Body of pancreas (tissue), 4 donors: ENCODE results near the gene ATP6V0A1. TPM values are rescaled to one million over a fixed set of nuclear protein-coding genes. Genes with fewer than 3 reads are reported as not detected.

Experiments used
- ATAC-seq: fragments of 150-250 bp; one replicate; pipeline ENCODE4 v1.9.1; 2016
- DNase-seq, 4 donors: peaks; one replicate each; pipeline ENCODE4 v3.0.0-alpha.2; 2019
- H3K27ac ChIP-seq, 4 donors: fragments of 200-600 bp; sonication (generic); 1 replicate in 3 of 4; 2 replicates in 1 of 4; pipeline versions ENCODE4 v1.5.1 to v1.6.1; 2016 to 2019; ENCODE audit warnings: mild to moderate bottlenecking in 1 of 4, mixed read lengths in 1 of 4, moderate library complexity in 1 of 4
- H3K27me3 ChIP-seq, 2 donors: fragments of 200-600 bp; sonication (generic); one replicate each; pipeline ENCODE4 v1.6.0; 2016; ENCODE audit warnings: mild to moderate bottlenecking in 1 of 2
- H3K36me3 ChIP-seq, 2 donors: fragments of 200-600 bp; sonication (generic); replicated peaks in 1 of 2; 2 replicates each; pipeline ENCODE4 v1.5.1; 2016; ENCODE audit warnings: low read depth in 2 of 2; ENCODE audit not compliant: insufficient read depth in 1 of 2
- H3K4me1 ChIP-seq: fragments of 200-600 bp; sonication (generic); one replicate; pipeline ENCODE4 v1.6.0; 2016
- H3K4me3 ChIP-seq, 2 donors: fragments of 200-600 bp; sonication (generic); 1 replicate in 1 of 2; 2 replicates in 1 of 2; pipeline ENCODE4 v1.5.1; 2016 to 2019
- H3K9me3 ChIP-seq, 3 donors: fragments of 200-600 bp; sonication (generic); 1 replicate in 2 of 3; 2 replicates in 1 of 3; pipeline ENCODE4 v1.5.1; 2016
- POLR2A ChIP-seq, 3 donors: fragments of 450-650 bp; IDR thresholded peaks; one replicate each; pipeline ENCODE4 v1.6.1; 2016; ENCODE audit warnings: antibody characterized with exemption in 3 of 3, mild to moderate bottlenecking in 2 of 3
- WGBS, 2 donors: methylation state at CpG; one replicate each; pipeline ENCODE4 v1.1.5; 2017; 5-methylcytosine and 5-hydroxymethylcytosine counted together
- intact Hi-C: fragments of 100-400 bp; cut with DNase I; formaldehyde crosslinking; loops from one replicate; pipeline ENCODE4 v1.15.1; 2023
- total RNA-seq, 2 donors: library from RNA; depleted of rRNA; stranded (reverse); fragments of >200 nt; gene quantifications; one replicate each; pipeline ENCODE4 v1.1.0, GENCODE V29; 2016
- TF ChIP-seq, protein P1 (sequence below), 7 experiments: fragments of 450-650 bp in 4 of 7; fragments of 200-600 bp in 3 of 7; sonication (generic) in 3 of 7; IDR thresholded peaks; one replicate each; pipeline ENCODE4 v1.5.1; 2016 to 2019; ENCODE audit warnings: antibody characterized with exemption in 7 of 7

Gene ATP6V0A1
- total RNA-seq, 2 donors from 2014 or later: 35.5 to 71.5 TPM

DNA sequence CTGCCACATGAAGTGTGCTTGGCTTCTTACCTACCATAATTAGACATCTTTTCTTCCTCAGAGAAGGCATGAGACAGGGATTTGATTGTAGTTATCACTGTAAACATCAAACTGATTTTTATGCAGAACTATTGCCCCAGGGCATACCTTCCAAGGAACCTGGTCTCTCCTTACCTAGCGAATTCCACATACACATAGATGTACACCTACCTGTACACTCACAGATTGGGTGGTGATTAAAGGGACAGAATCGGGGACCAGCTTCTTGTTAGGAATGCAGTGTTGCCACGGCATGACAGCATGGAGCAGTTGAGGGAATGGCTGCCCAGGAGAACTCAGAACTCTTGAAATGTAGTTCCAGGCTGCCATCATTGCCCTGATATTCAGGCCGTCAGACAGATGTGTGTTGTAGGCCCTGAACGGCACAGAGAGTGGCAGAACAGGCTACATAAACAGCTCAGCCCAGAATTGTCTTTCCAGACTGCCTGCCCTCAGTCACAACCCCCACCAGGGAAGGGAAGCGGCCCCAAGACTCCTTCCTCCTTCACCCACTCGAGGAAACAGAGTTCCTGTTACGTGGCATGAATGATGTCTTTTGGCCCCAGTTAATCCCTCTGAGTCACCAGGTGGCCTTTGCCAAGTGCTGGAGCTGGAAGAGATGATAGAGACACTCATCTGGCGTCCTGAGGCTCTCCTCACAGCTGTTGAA, 59.5 kb downstream of the ATP6V0A1 start:
- ATAC-seq (peak; percentile 49), DNase-seq (peak; percentile 53 to 78 (median 66))
- H3K27me3 ChIP-seq: no peaks in the 10 kb centered on the region
- peak in 1 of 3 donors; percentile 5 for TF ChIP-seq POLR2A (IDR thresholded peaks at IDR 0.05)
- TF ChIP-seq, protein P1, sequence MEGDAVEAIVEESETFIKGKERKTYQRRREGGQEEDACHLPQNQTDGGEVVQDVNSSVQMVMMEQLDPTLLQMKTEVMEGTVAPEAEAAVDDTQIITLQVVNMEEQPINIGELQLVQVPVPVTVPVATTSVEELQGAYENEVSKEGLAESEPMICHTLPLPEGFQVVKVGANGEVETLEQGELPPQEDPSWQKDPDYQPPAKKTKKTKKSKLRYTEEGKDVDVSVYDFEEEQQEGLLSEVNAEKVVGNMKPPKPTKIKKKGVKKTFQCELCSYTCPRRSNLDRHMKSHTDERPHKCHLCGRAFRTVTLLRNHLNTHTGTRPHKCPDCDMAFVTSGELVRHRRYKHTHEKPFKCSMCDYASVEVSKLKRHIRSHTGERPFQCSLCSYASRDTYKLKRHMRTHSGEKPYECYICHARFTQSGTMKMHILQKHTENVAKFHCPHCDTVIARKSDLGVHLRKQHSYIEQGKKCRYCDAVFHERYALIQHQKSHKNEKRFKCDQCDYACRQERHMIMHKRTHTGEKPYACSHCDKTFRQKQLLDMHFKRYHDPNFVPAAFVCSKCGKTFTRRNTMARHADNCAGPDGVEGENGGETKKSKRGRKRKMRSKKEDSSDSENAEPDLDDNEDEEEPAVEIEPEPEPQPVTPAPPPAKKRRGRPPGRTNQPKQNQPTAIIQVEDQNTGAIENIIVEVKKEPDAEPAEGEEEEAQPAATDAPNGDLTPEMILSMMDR (IDR thresholded peaks at IDR 0.05): no peak
- H3K27ac ChIP-seq: peak overlapping the region; percentile 41 to 80 (median 70)
- H3K4me3 ChIP-seq: no peak overlapping the region
- no peaks in the 10 kb centered on the region for H3K9me3 ChIP-seq
- 48 to 49% methylated on average over 6 to 9 of the region's 9 CpGs for WGBS, 2 donors
- intact Hi-C loops: loop anchor here (10.0 kb wide), 1 partner anchor 203 kb away; no protein-coding TSS in a partner anchor
- H3K4me1 ChIP-seq: peaks cover 40% of the 10 kb centered on the region
- no peaks in the 10 kb centered on the region for H3K36me3 ChIP-seq

DNA sequence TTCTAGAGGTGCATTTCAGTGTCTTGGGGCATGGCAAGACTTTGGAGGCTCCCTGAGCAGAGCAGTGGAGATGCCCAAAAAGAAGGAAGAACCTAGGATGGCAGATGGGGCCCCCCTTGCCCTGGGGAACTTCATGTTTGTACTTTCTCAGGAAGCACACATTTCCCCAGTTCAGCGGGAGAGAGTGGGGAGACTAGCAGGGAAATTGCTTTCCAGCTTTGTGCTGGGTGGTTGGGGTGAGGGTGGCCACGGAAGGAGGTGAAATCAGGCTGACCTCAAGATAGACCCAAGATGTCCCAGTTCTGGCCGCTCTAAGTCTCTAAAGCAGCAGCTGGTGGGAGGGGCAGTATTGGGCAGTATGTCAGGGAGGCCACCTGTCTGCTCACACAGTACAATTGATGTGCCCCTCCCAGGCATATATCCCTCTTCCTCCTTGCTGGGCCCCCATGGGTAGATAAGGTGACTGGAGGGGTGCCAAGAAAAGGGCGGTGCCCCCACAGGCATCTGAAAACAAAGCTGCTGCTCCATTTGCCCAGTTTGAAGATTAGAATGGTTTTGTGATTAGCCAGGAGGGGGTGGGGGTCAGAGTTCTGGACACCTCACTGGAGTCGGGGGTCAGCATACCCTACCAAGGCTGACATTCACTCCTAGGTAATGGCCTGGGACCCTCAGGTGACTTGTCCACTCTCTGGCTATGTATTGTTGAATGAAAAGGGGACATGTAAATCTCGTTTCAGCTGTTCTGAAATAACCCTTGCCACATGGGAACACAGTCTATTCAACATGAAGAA, 60.3 kb downstream of the ATP6V0A1 start:
- Histone ChIP-seq H3K36me3 (no peaks in the 10 kb centered on the region), H3K27me3 (no peaks in the 10 kb centered on the region), H3K27ac (peak overlapping the region; percentile 44 to 80 (median 70)), H3K4me3 (no peak overlapping the region), H3K4me1 (peaks cover 40% of the 10 kb centered on the region), H3K9me3 (no peaks in the 10 kb centered on the region)
- intact Hi-C loops: loop anchor here (10.0 kb wide), 1 partner anchor 204 kb away; no protein-coding TSS in a partner anchor
- DNase-seq (peak; percentile 15 to 35 (median 24)), ATAC-seq (no peak)
- WGBS, 2 donors: 42 to 73% methylated on average over 4 to 6 of the region's 6 CpGs
- TF ChIP-seq, protein P1 (IDR thresholded peaks at IDR 0.05): no peak
- no peak for TF ChIP-seq POLR2A (IDR thresholded peaks at IDR 0.05)

DNA sequence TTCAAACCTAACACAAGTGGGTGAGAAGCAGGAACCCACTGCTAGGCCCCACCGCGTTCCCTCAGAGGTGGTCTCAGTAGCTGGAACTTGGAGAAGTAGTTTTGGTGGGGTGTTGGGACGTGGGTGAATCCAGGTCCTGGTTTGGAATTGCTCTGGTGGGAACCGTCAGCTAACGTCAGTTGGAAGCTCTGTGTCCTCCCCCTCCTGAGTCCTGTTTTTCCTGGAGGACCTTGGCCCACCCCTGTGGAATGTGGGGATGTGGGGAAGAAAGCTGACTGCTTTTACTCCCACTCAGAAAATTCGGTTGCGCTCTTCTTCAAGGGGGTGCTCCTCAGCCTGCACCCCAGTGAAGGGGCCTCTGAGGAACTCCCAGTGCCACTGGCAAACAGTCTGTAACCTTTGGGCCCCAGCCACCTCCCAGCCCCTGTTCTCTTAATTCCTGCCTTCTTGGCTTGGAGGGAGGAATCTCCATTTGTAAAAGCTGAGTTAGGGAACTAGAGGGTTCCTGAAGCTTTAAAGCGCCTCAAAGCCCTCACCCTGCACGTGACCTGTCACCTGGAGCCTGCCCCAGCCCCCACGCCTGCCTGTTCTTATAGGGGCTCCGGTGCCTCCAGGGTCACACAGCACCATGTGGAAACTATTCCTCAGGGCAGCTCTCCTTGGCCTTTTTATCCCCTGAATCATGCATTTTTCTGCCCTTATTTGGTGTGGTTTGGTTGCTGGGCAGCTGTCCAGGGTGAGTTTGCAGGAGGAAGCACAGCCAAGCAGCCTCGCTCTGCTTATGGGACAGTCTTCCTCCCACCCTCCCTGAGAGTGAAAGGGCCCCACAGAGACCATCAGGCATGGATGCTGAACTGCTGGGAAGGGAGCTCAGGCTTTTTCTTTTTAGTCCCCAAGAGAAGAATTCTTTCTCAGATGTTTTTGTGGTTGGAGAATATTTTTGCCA, 61.1 kb downstream of the ATP6V0A1 start:
- 54 to 60% methylated on average over 12 of the region's 12 CpGs for WGBS, 2 donors
- H3K4me1 ChIP-seq: peaks cover 40% of the 10 kb centered on the region

DNA sequence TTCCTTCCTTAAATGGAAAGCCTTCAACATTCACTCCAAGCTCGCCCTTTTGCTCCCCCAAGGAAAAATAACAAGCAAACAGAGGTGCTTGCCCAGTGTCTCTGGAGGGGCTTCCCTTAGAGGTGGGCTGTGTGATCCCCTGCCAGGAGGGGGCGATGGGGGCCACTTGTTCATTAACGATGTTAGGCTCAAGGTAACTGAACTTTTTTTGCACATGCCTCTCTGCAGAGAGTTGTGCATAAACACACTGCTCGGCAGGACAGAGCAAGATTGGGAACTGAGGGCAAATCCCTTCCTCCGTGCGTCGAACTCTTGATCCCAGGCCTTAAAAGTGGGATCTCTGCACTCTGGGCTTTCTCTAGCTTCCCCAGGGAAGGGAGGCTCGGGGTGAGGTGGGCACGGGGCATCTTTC, 61.9 kb downstream of the ATP6V0A1 start:
- no peaks in the 10 kb centered on the region for H3K9me3 ChIP-seq
- TF ChIP-seq POLR2A (IDR thresholded peaks at IDR 0.05): no peak
- TF ChIP-seq, protein P1 (IDR thresholded peaks at IDR 0.05): no peak
- DNase-seq (peak in 1 of 4 donors; percentile 36), ATAC-seq (no peak)
- peaks cover 40% of the 10 kb centered on the region for H3K4me1 ChIP-seq
- intact Hi-C loops: no loop called here
- H3K27me3 ChIP-seq: no peaks in the 10 kb centered on the region
- H3K4me3 ChIP-seq: no peak overlapping the region
- WGBS, 2 donors: 62 to 69% methylated on average over 9 of the region's 9 CpGs
- H3K27ac ChIP-seq: peak overlapping the region; percentile 19 to 80 (median 70)
- H3K36me3 ChIP-seq: no peaks in the 10 kb centered on the region

More for the DNA sequence above, 61.1 kb downstream of the ATP6V0A1 start:
- ATAC-seq (peak; percentile 59), DNase-seq (peak; percentile 64 to 81 (median 74))
- Histone ChIP-seq H3K27ac (peak overlapping the region; percentile 44 to 80 (median 70)), H3K36me3 (no peaks in the 10 kb centered on the region), H3K4me3 (no peak overlapping the region), H3K9me3 (no peaks in the 10 kb centered on the region), H3K27me3 (no peaks in the 10 kb centered on the region)
- TF ChIP-seq POLR2A (IDR thresholded peaks at IDR 0.05): peak in 1 of 3 donors; percentile 7
- TF ChIP-seq, protein P1 (IDR thresholded peaks at IDR 0.05): no peak
- intact Hi-C loops: loop anchor here (10.0 kb wide), 1 partner anchor 205 kb away; no protein-coding TSS in a partner anchor
